Neuronal stem cell (in vitro differentiated cells): ENCODE results near the gene AGBL4.
"Not testable (repeated sequence)": the region's sequence is repeated elsewhere in the genome, so short reads cannot be mapped to it uniquely, and the experiment has no call there.

Experiments
- DNase-seq: peaks from one replicate; pipeline ENCODE4 v3.0.0-alpha.2; 2013; ENCODE audit warnings: low spot score
- H2AFZ ChIP-seq: one replicate; pipeline ENCODE4 v1.6.1; 2013; ENCODE audit warnings: mild to moderate bottlenecking, low read length, inconsistent platforms
- H2AK5ac ChIP-seq: 2 replicates; pipeline ENCODE4 v1.6.1; 2013; ENCODE audit warnings: low read depth, mild to moderate bottlenecking, inconsistent platforms, low read length, moderate library complexity, mixed read lengths
- H2BK120ac ChIP-seq: 2 replicates; pipeline ENCODE4 v1.6.1; 2013; ENCODE audit warnings: low read depth, mild to moderate bottlenecking, inconsistent platforms, low read length, moderate library complexity, mixed read lengths
- H2BK12ac ChIP-seq: one replicate; pipeline ENCODE4 v1.6.1; 2013; ENCODE audit warnings: low read length, inconsistent platforms
- H2BK15ac ChIP-seq: 2 replicates; pipeline ENCODE4 v1.6.1; 2013; ENCODE audit warnings: mild to moderate bottlenecking, low read length, inconsistent platforms, mixed read lengths
- H2BK5ac ChIP-seq: one replicate; pipeline ENCODE4 v1.6.1; 2013; ENCODE audit warnings: inconsistent platforms, mild to moderate bottlenecking, low read length, moderate library complexity
- H3K14ac ChIP-seq: one replicate; pipeline ENCODE4 v1.6.1; 2013; ENCODE audit warnings: low read length, inconsistent platforms
- H3K18ac ChIP-seq: 2 replicates; pipeline ENCODE4 v1.6.1; 2013; ENCODE audit warnings: low read length, inconsistent platforms
- H3K23ac ChIP-seq: 2 replicates; pipeline ENCODE4 v1.6.1; 2013; ENCODE audit warnings: low read depth, mild to moderate bottlenecking, mixed read lengths, low read length, inconsistent platforms; ENCODE audit not compliant: poor library complexity
- H3K27ac ChIP-seq: replicated peaks from 3 replicates; pipeline ENCODE4 v1.5.1; 2013; ENCODE audit warnings: low read length, inconsistent platforms
- H3K27me3 ChIP-seq, 3 experiments: 2 replicates each; pipeline ENCODE4 v1.6.1; 2013; ENCODE audit warnings: low read length in 3 of 3, mild to moderate bottlenecking in 2 of 3, inconsistent platforms in 1 of 3, low read depth in 1 of 3, mixed read lengths in 1 of 3, moderate library complexity in 1 of 3; ENCODE audit not compliant: control insufficient read depth in 3 of 3, insufficient read depth in 3 of 3
- H3K36me3 ChIP-seq, 2 donors: replicated peaks in 1 of 2; 2 replicates each; pipeline ENCODE4 v1.6.1; 2013; ENCODE audit warnings: low read length in 2 of 2; ENCODE audit not compliant: control insufficient read depth in 2 of 2, insufficient read depth in 2 of 2
- H3K4ac ChIP-seq: 2 replicates; pipeline ENCODE4 v1.6.1; 2013; ENCODE audit warnings: inconsistent platforms, mild to moderate bottlenecking, low read length, moderate library complexity
- H3K4me1 ChIP-seq, 2 donors: 1 replicate in 1 of 2; 2 replicates in 1 of 2; pipeline ENCODE4 v1.6.1; 2013; ENCODE audit warnings: low read length in 2 of 2, low read depth in 1 of 2; ENCODE audit not compliant: control insufficient read depth in 2 of 2, insufficient read depth in 1 of 2
- H3K4me2 ChIP-seq: one replicate; pipeline ENCODE4 v1.6.1; 2013; ENCODE audit warnings: mild to moderate bottlenecking, low read length, inconsistent platforms; ENCODE audit not compliant: insufficient read depth, poor library complexity, severe bottlenecking
- H3K4me3 ChIP-seq, 2 donors: 2 replicates each; pipeline ENCODE4 v1.5.1; 2013; ENCODE audit warnings: low read length in 2 of 2, mild to moderate bottlenecking in 2 of 2, inconsistent platforms in 1 of 2, moderate library complexity in 1 of 2
- H3K79me1 ChIP-seq: one replicate; pipeline ENCODE4 v1.6.1; 2013; ENCODE audit warnings: low read depth, mild to moderate bottlenecking, inconsistent platforms, low read length, moderate library complexity
- H3K9ac ChIP-seq: one replicate; pipeline ENCODE4 v1.6.1; 2013; ENCODE audit warnings: mild to moderate bottlenecking, low read depth, low read length, inconsistent platforms; ENCODE audit not compliant: poor library complexity
- H3K9me3 ChIP-seq, 2 donors: replicated peaks in 1 of 2; 2 replicates each; pipeline versions ENCODE3 to v1.6.1; 2013; ENCODE audit warnings: low read length in 2 of 2, mild to moderate bottlenecking in 2 of 2, inconsistent platforms in 1 of 2, low read depth in 1 of 2, mixed read lengths in 1 of 2, moderate library complexity in 1 of 2; ENCODE audit not compliant: control insufficient read depth in 2 of 2, insufficient read depth in 1 of 2
- H4K8ac ChIP-seq: one replicate; pipeline ENCODE4 v1.6.1; 2013; ENCODE audit warnings: low read depth, mild to moderate bottlenecking, inconsistent platforms, low read length, moderate library complexity
- H4K91ac ChIP-seq: one replicate; pipeline ENCODE4 v1.6.1; 2013; ENCODE audit warnings: low read length, low read depth, mild to moderate bottlenecking, inconsistent platforms; ENCODE audit not compliant: poor library complexity
- WGBS, 2 donors: extraction: QIAGEN DNeasy Blood & Tissue Kit; methylation state at CpG; one replicate each; pipeline ENCODE4 v1.1.7; 2013; ENCODE audit warnings: missing lambda C conversion rate in 2 of 2, mixed read lengths in 1 of 2; ENCODE audit not compliant: insufficient read length in 2 of 2, insufficient replicate concordance in 1 of 2; ENCODE audit errors: extremely low coverage in 2 of 2; 5-methylcytosine and 5-hydroxymethylcytosine counted together

Gene AGBL4

GRCh38 chr1:48523558-48523957 lies 1500.2 kb downstream of the AGBL4 start:
- H3K79me1 ChIP-seq = no peaks in the 10 kb centered on the region
- no peak overlapping the region for H2BK120ac ChIP-seq
- no peak overlapping the region for H3K14ac ChIP-seq
- no peak overlapping the region for H3K23ac ChIP-seq
- peaks cover 0 to 3% of the 10 kb centered on the region in 2 donors for H3K4me1 ChIP-seq
- no peaks in the 10 kb centered on the region for H3K9me3 ChIP-seq
- no peak overlapping the region for H3K27ac ChIP-seq
- no peak overlapping the region for H2BK12ac ChIP-seq
- WGBS, 2 donors = no CpG with 5 or more reads among the region's 3 CpGs
- H3K4ac ChIP-seq = no peak overlapping the region
- DNase-seq = no peak
- no peaks in the 10 kb centered on the region for H3K36me3 ChIP-seq
- H3K4me3 ChIP-seq = no peak overlapping the region
- no peak overlapping the region for H3K4me2 ChIP-seq
- no peak overlapping the region for H2BK15ac ChIP-seq
- no peak overlapping the region for H2AFZ ChIP-seq
- H4K8ac ChIP-seq = no peak overlapping the region
- no peak overlapping the region for H3K9ac ChIP-seq
- no peak overlapping the region for H2BK5ac ChIP-seq
- no peak overlapping the region for H4K91ac ChIP-seq
- H2AK5ac ChIP-seq = no peak overlapping the region
- H3K18ac ChIP-seq = no peak overlapping the region
- H3K27me3 ChIP-seq = peaks cover 0 to 3% (median 0%) of the 10 kb centered on the region in 3 experiments

DNA sequence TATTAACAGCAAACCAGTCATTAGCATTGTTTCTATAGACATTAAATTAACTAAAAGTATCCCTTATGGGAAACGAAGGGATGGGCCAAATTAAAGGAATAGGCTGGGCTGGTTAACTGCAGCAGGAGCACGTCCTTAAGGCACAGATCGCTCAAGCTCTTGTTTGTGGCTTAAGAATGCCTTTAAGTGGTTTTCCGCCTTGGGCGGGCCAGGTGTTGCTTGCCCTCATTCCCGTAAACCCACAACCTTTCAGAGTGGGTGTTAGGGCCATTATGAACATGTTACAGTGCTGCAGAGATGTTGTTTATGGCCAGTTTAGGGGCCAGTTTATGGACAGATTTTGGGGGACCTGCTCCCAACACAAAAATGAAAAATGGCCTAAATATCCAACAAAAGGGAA lies 1503.9 kb downstream of the AGBL4 start:
- H2BK12ac ChIP-seq, DNase-seq, H3K4me3 ChIP-seq, H3K27me3 ChIP-seq, H2BK5ac ChIP-seq, H2AK5ac ChIP-seq, H3K18ac ChIP-seq, H3K36me3 ChIP-seq, H3K9me3 ChIP-seq, H2BK15ac ChIP-seq, H3K4ac ChIP-seq, H3K4me2 ChIP-seq, H4K91ac ChIP-seq, H4K8ac ChIP-seq, H2BK120ac ChIP-seq, H3K27ac ChIP-seq, H3K14ac ChIP-seq, H3K9ac ChIP-seq, H2AFZ ChIP-seq, H3K4me1 ChIP-seq, H3K23ac ChIP-seq, H3K79me1 ChIP-seq: not testable (repeated sequence)
- no CpG with 5 or more reads among the region's 6 CpGs for WGBS, 2 donors

GRCh38 chr1:48506870-48507269 lies 1516.9 kb downstream of the AGBL4 start:
- H2AK5ac ChIP-seq = no peak overlapping the region
- no peak for DNase-seq
- H3K9me3 ChIP-seq = no peaks in the 10 kb centered on the region
- no peaks in the 10 kb centered on the region for H3K4me1 ChIP-seq
- no peak overlapping the region for H3K9ac ChIP-seq
- H3K79me1 ChIP-seq = no peaks in the 10 kb centered on the region
- H3K4me2 ChIP-seq = no peak overlapping the region
- no peak overlapping the region for H4K91ac ChIP-seq
- H4K8ac ChIP-seq = no peak overlapping the region
- H3K4me3 ChIP-seq = no peak overlapping the region
- H2BK12ac ChIP-seq = no peak overlapping the region
- H3K23ac ChIP-seq = no peak overlapping the region
- no peak overlapping the region for H2BK15ac ChIP-seq
- no peak overlapping the region for H3K14ac ChIP-seq
- H3K36me3 ChIP-seq = no peaks in the 10 kb centered on the region
- no peaks in the 10 kb centered on the region for H3K27me3 ChIP-seq
- no peak overlapping the region for H3K4ac ChIP-seq
- H3K27ac ChIP-seq = no peak overlapping the region
- no peak overlapping the region for H3K18ac ChIP-seq
- WGBS, 2 donors = no CpG with 5 or more reads among the region's 1 CpG
- H2BK120ac ChIP-seq = no peak overlapping the region
- no peak overlapping the region for H2BK5ac ChIP-seq
- H2AFZ ChIP-seq = no peak overlapping the region

DNA sequence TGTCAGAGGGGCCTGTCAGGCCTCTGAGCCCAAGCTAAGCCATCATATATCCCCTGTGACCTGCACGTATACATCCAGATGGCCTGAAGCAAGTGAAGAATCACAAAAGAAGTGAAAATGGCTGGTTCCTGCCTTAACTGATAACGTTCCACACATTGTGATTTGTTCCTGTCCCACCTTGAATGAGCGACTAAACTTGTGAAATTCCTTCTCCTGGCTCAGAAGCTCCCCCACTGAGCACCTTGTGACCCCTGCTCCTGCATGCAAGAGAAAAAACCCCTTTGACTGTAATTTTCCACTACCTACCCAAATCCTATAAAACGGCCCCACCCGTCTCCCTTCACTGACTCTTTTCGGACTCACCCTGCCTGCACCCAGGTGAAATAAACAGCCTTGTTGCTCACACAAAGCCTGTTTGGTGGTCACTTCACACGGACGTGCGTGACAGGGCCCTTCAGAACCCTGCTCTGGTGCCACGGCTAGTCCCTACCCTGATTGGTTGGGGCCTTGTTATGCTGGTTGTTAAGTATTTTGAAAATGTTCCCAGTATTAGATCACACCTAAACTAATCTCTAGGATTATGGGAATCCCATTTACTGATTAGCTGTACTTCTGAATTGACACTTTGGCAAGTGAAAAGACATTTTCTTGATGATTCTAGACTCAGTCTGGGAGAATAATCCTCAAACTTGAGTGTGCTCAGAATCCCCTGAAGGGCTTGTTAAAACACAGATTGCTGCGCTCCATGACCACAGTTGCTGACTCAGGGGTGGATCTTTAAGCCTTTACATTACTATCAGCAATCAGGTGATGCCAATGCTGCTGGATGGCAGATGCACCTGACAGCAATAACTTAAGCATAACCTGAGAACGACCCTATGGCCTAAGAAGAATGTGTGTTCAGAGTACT lies 1523.0 kb downstream of the AGBL4 start:
- Histone ChIP-seq H4K8ac (no peak overlapping the region), H2BK120ac (no peak overlapping the region), H3K27me3 (peaks cover 0 to 2% (median 0%) of the 10 kb centered on the region in 3 experiments), H3K14ac (no peak overlapping the region), H3K18ac (no peak overlapping the region), H3K9me3 (no peaks in the 10 kb centered on the region), H3K27ac (no peak overlapping the region), H3K4ac (no peak overlapping the region), H3K23ac (no peak overlapping the region), H3K36me3 (no peaks in the 10 kb centered on the region), H3K9ac (no peak overlapping the region), H2BK5ac (no peak overlapping the region), H2BK15ac (no peak overlapping the region), H3K4me2 (no peak overlapping the region), H2BK12ac (no peak overlapping the region), H2AK5ac (no peak overlapping the region), H3K4me1 (peaks cover 0 to 2% of the 10 kb centered on the region in 2 donors), H3K4me3 (no peak overlapping the region), H4K91ac (no peak overlapping the region), H2AFZ (no peak overlapping the region), H3K79me1 (no peaks in the 10 kb centered on the region)
- no peak for DNase-seq
- no CpG with 5 or more reads among the region's 12 CpGs for WGBS, 2 donors
